ENCODE measurements around the gene PTDSS2. TPM values are rescaled to one million over a fixed set of nuclear protein-coding genes. Genes with fewer than 3 reads are reported as not detected.

PTDSS2 gene
- total and polyA plus RNA-seq, 9 of the 15 experiments (the other 6 are each of a cell fraction or from before 2014, with no cell fraction given) = 0.45 to 53.9 (median 17.2) TPM

DNA sequence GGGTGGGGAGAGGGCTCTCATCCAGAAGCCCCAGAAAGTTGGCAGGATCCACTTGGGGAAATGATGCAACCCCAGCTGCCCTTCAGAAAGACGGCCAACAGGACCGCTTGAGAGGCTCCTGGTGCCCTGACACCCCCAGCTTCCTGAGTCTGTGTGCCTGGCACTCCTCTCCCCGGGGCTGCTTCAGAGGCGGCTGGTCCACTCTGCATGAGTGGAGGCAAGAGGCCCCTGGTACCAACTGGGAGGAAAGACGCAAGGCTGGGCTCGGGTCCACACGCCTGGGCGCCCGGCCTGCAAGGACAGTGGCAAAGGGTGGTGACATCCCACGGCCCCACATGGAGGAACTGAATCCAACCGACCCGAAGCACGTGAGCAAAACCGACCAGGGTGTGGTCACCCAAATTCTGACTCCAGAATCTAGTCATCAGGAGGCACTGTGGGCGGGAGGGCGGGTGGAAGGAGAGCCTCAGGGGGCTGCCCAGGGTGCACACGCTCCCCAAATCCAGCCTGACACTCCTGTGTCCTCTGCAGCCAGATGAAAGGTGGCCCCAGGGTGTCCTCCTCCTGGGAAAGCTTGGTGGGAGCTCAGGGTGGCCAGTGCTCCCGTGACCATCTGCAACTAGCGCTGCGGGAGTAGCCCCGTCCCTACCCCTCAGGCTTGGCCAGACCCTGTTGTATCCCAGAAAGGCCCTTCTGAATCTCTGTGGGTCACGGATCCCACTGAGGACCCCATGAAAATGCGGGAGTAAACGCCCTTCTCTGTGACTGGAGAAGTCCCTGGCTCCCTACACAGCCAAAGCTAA, 53.3 kb downstream of the PTDSS2 start:
- peak overlapping the region; percentile 99 for H3K4me2 ChIP-seq (ENCODE audit: insufficient read depth, low read length)
- peak overlapping the region; percentile 97 to 100 for H3K9ac ChIP-seq (ENCODE audit: insufficient read depth in 1 of 2, low read depth in 2 of 2, low read length in 2 of 2)
- peak overlapping the region; percentile 98 for H3K27ac ChIP-seq (ENCODE audit: extremely low read depth, low read depth, low read length)
- H3K4me3 ChIP-seq = peak overlapping the region; percentile 93
- no peaks in the 10 kb centered on the region for H3K27me3 ChIP-seq (ENCODE audit: control insufficient read depth in 2 of 2, insufficient read depth in 2 of 2, low read length in 2 of 2)
- H3K9me3 ChIP-seq (replicated peaks; ENCODE audit: control insufficient read depth, insufficient read depth, low read depth, low read length) = no peaks in the 10 kb centered on the region
- H3K9me1 ChIP-seq (ENCODE audit: control insufficient read depth, insufficient read depth, low read length) = no peaks in the 10 kb centered on the region
- intact Hi-C loops (cut with micrococcal nuclease) = no loop called here
- WGBS (ENCODE audit: insufficient coverage, low coverage, missing lambda C conversion rate) = 33% methylated on average over 18 of the region's 24 CpGs
- ChIA-PET CTCF (ENCODE audit: low intra/inter-chr PET ratio) (no interaction called here), POLR2A (interaction anchor here (0.8 to 2.9 kb wide), 2 partner anchors 11 to 68 kb away, joined by 3 to 11 read pairs; no protein-coding TSS in a partner anchor)
- peaks cover 68% of the 10 kb centered on the region for H3K79me2 ChIP-seq (ENCODE audit: control insufficient read depth, insufficient read depth, low read length)
- peaks cover 11 to 74% of the 10 kb centered on the region in 2 experiments for H3K4me1 ChIP-seq (replicated peaks in 1 of 2; ENCODE audit: control insufficient read depth in 2 of 2, insufficient read depth in 2 of 2, low read length in 2 of 2)
- no TSS peak for BruUV-seq (replicated peaks)
- in situ Hi-C loops (cut with MboI) = loop anchor here (5.0 kb wide), 1 partner anchor 51 kb away; the partner anchor contains the start of gene PTDSS2
- peak overlapping the region; percentile 0; the same call in 1 of the 2 replicates for H2AFZ ChIP-seq (ENCODE audit: low read depth, low read length)
- peaks cover 50% of the 10 kb centered on the region; the same call in 2 of the 3 replicates for H3K36me3 ChIP-seq (ENCODE audit: control insufficient read depth, insufficient read depth, low read length)
- DNase-seq (ENCODE audit: extremely low read depth in 1 of 4, low spot score in 3 of 4) = peak; percentile 58 to 75 (median 62)
- peak; percentile 0; the same call in 1 of the 3 replicates for ATAC-seq
- no peak for FAIRE-seq
- no peaks in the 10 kb centered on the region for H4K20me1 ChIP-seq (replicated peaks; ENCODE audit: control insufficient read depth, insufficient read depth, low read length)
- TF ChIP-seq, protein P1, sequence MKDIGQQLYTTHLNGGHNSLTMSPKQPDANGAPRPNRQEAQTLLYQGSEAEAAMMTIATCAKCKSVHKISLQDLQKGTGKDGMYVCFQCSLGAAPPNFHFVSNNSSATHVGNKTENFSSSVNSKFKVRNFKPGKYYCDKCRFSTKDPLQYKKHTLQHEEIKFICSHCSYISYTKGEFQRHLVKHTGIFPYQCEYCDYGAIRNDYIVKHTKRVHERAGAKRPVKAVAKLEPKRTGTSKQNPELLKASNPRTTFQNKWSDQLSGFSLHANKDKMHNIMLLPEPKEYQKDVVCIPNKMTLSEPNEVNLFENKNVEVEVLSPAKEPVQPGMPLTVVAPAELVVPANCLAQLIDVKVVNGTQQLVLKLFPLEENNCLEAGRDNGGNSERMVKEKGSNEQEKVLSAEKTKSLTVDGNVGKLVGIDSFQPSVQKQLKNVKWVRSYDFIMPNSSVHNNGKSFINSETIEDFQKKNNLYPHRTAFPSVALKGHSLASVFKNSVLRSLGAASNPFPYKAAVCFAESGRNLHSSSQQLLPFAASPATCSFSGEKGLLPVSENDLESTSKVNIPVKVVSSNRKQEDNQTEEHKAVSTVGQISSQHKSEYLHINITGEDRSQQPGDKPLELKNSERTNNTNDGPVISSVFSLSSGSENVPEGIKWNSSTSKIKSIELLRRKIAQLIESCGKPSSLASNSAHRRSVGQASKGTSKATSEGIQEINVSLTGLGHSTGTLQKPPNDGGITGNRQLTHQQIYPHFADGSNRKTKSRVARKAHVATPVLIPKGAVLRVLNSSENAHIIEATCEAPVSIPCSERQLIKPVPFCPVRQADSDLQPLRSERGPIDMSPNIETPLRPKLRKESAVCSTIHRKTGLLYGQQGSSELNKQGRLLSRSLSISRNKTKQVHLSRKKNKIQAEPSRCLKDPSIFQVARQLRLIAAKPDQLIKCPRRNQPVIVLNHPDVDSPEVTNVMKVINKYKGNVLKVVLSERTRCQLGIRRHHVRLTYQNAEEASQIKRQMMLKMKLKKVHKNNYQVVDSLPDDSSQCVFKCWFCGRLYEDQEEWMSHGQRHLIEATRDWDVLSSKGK (CRISPR knock-in tag; IDR thresholded peaks at IDR 0.05) = no peak
- no peak for TF ChIP-seq PCBP2 (IDR thresholded peaks at IDR 0.05; ENCODE audit: low read depth, low read length, poor library complexity, severe bottlenecking)
- no peak for TF ChIP-seq ARNT (IDR thresholded peaks at IDR 0.05)
- TF ChIP-seq, protein P2, sequence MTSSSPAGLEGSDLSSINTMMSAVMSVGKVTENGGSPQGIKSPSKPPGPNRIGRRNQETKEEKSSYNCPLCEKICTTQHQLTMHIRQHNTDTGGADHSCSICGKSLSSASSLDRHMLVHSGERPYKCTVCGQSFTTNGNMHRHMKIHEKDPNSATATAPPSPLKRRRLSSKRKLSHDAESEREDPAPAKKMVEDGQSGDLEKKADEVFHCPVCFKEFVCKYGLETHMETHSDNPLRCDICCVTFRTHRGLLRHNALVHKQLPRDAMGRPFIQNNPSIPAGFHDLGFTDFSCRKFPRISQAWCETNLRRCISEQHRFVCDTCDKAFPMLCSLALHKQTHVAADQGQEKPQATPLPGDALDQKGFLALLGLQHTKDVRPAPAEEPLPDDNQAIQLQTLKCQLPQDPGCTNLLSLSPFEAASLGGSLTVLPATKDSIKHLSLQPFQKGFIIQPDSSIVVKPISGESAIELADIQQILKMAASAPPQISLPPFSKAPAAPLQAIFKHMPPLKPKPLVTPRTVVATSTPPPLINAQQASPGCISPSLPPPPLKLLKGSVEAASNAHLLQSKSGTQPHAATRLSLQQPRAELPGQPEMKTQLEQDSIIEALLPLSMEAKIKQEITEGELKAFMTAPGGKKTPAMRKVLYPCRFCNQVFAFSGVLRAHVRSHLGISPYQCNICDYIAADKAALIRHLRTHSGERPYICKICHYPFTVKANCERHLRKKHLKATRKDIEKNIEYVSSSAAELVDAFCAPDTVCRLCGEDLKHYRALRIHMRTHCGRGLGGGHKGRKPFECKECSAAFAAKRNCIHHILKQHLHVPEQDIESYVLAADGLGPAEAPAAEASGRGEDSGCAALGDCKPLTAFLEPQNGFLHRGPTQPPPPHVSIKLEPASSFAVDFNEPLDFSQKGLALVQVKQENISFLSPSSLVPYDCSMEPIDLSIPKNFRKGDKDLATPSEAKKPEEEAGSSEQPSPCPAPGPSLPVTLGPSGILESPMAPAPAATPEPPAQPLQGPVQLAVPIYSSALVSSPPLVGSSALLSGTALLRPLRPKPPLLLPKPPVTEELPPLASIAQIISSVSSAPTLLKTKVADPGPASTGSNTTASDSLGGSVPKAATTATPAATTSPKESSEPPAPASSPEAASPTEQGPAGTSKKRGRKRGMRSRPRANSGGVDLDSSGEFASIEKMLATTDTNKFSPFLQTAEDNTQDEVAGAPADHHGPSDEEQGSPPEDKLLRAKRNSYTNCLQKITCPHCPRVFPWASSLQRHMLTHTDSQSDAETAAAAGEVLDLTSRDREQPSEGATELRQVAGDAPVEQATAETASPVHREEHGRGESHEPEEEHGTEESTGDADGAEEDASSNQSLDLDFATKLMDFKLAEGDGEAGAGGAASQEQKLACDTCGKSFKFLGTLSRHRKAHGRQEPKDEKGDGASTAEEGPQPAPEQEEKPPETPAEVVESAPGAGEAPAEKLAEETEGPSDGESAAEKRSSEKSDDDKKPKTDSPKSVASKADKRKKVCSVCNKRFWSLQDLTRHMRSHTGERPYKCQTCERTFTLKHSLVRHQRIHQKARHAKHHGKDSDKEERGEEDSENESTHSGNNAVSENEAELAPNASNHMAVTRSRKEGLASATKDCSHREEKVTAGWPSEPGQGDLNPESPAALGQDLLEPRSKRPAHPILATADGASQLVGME (CRISPR knock-in tag; IDR thresholded peaks at IDR 0.05) = no peak
- no peak for TF ChIP-seq HSF4 (CRISPR knock-in tag; IDR thresholded peaks at IDR 0.05; ENCODE audit: borderline replicate concordance)
- TF ChIP-seq DNMT1 (IDR thresholded peaks at IDR 0.05) = no peak
- TF ChIP-seq, protein P3, sequence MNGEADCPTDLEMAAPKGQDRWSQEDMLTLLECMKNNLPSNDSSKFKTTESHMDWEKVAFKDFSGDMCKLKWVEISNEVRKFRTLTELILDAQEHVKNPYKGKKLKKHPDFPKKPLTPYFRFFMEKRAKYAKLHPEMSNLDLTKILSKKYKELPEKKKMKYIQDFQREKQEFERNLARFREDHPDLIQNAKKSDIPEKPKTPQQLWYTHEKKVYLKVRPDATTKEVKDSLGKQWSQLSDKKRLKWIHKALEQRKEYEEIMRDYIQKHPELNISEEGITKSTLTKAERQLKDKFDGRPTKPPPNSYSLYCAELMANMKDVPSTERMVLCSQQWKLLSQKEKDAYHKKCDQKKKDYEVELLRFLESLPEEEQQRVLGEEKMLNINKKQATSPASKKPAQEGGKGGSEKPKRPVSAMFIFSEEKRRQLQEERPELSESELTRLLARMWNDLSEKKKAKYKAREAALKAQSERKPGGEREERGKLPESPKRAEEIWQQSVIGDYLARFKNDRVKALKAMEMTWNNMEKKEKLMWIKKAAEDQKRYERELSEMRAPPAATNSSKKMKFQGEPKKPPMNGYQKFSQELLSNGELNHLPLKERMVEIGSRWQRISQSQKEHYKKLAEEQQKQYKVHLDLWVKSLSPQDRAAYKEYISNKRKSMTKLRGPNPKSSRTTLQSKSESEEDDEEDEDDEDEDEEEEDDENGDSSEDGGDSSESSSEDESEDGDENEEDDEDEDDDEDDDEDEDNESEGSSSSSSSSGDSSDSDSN (IDR thresholded peaks at IDR 0.05; ENCODE audit: borderline replicate concordance in 1 of 2, low read depth in 2 of 2, low read length in 2 of 2) = no peak
- no peak for TF ChIP-seq MAFG (tag; conservative IDR thresholded peaks at IDR 0.05)
